ENCODE results near the gene E2F2. TPM values are rescaled to one million over a fixed set of nuclear protein-coding genes. Genes with fewer than 3 reads are reported as not detected.

E2F2 gene
- total RNA-seq, 1 experiment from 2014 or later, result 8.4 TPM

DNA sequence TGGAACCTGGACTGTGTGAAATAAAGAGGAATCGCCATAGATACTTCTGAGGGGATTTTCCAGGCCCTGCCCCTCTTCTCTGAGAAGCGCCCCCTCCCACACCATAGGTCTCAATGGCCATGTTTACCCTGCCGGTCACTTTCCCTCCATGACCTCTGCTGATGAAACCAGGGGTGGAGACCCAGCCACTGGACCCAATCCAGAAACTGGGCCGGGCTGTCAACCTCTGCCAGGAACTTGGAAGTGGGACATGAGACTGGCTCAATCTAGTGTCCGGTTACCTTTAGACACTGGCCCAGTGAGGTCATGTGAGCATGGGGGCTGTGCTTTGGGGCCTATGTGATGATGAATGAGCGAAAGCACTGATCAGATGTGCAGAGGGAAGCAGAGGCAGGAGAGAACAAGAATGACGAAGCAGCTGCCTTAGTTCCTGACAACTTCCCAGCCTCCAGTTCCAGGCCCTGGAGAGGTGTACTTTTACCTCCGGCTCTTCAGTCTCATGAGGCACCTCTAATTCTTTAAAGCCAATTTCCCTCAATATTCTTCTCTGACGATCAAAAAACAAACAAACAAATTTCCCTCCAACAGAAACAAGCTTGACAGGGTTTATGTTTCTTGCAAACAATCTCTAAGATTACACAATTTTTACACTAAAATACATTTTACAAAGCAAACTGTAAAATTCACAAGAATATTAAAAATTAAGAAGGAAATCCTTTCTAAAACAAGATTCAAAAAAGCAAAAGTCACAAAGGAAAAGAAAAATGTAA is 52.0 kb downstream of the E2F2 start:
- in situ Hi-C loops (cut with HindIII; ENCODE audit: low pct_unique_long_range_greater_than_20kb, low sequenced_read_pairs), result no loop called here
- peak; percentile 69 for DNase-seq (ENCODE audit: low read depth)

DNA sequence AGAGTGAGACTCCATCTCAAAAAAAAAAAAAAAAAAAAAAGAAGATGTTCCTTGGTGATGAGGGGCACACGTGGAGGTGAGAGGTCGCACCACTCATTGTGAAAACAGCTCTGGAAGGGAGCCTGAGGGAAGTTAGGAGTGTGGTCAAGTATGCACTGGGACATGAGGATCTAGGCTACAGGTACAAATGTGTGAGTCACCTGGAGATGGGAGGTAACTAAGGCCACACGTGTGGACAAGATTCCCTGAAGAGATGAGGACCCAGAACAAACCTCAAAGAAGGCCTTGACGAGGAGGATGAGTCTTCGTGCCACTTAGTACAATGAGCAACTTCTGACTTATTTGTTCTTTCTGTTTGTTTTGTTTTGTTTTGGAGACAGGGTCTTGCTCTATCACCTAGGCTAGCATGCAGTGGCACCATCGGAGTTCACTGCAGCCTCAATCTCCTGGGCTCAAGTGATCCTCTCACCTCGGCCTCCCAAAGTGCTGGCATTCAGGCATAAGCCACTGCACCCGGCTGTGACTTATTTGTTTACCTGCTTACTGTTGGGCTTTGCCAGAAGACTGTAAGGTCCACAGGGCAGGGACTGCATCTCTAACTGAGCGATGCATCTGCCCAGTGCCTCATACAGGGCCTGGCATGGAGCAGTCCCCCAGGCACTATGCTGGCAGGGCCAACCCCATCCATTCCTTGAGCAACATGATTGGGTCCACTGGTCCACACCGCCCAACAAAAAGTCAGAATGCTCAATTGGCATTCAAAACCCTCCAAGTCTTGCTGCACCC is 53.5 kb downstream of the E2F2 start:
- DNase-seq (ENCODE audit: low read depth), result no peak
- in situ Hi-C loops (cut with HindIII; ENCODE audit: low pct_unique_long_range_greater_than_20kb, low sequenced_read_pairs), result no loop called here

DNA sequence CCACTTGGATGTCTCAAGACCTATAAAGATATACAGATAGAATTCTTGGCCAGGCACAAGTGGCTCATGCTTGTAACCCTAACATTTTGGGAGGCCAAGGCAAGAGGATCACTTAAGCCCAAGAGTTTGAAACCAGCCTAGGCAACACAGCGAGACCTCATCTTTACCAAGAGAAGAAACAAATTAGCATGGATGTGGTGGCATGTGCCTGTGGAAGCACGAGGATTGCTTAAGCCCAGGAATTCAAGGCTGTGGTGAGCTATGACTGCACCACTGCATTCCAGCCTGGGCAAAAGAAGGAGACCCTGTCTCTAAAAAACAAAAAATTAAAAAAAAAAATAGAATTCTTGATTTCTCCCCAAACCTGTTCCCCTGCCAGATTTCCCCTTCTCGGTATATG is 55.4 kb downstream of the E2F2 start:
- DNase-seq (ENCODE audit: low read depth), result no peak
- in situ Hi-C loops (cut with HindIII; ENCODE audit: low pct_unique_long_range_greater_than_20kb, low sequenced_read_pairs), result no loop called here

DNA sequence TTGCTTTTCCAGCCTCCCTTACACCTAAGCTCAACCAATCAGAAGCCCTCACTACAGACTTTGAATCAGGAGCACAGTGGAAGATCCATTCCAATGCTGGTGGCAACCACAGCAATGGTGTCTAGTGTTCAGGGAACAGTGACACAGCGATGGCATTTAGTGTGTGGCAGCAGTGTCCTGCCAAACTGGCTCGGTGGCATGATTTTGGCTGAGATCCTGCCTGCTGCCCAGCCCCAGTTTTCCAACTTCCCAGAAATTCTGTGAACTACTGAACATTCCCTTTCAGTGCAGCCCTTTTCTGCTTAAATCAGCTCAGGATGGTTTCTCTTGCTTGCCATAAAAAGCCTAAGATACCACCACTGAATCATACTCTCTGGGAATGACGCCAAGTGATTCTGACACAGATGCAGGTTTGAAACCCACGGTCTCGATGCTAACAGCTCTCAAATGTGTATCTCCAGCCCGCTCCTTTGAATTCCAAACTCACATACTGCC is 55.9 kb downstream of the E2F2 start:
- in situ Hi-C loops (cut with HindIII; ENCODE audit: low pct_unique_long_range_greater_than_20kb, low sequenced_read_pairs), result no loop called here
- no peak for DNase-seq (ENCODE audit: low read depth)

DNA sequence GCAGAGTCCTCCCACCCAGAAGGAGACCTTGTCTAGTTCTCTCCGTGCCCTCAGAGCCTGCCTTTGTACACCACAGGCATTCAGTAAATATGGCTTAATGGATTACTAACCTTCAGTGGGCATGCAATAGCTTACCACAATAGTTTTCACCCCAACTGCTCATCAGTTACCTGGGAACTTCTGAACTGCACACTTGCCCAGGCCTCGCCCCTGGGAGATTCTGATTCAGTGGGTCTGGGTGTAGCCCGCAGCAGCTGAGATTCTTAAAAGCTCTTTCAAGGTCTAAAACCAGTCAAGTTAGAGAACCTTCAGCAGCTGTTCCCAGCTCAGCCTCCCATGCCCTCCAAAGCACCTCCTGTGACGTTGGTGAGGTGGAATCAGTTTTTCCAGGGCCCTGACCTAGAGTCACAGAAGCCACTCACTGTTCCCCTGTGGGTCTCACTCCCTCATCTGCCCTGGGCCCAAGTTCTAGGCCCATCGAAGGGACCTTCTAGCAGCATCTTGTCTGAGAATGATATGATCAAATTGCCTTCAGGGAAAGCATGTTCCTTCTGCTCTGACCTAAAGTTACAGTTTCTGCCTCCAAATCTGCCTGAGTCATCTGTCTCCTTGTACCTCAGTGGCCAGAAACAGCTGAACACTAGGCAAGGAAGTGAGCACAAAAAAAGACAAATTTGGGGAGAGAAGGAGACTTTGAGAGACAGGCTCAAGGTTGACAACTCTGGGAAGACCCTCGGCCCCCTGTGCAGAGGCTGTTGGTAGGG is 57.8 kb downstream of the E2F2 start:
- no peak for DNase-seq (ENCODE audit: low read depth)
- in situ Hi-C loops (cut with HindIII; ENCODE audit: low pct_unique_long_range_greater_than_20kb, low sequenced_read_pairs), result no loop called here

DNA sequence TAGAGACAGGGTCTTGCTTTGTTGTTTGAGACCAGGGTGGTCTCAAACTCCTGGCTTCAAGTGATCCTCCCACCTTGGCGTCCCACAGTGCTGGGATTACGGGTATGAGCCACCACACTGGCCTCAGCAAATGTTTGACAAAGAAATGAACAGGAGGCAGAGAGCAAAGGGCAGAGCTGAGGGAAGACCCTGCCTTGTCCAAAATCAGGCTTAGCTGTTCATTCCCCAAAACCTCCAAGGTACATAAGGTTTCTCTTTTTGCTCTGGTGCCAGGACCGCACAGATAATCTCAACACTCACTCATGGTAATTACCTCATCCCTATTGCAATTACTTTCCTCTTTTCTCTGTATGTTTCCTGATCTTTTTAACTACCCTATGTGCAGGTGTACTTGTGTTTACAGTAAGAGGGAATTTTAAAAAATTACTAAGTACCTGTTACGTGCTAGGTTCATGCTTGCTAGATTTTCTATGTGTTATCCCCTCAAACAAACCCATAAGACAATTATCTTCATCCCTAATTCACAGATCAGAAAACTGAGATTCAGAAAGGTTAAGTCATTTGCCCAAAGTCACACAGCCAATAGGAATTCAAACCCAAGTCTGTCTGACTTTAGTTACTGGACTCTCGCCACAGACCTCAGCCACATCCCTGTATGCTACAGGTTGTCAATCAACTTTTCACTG is 58.5 kb downstream of the E2F2 start:
- DNase-seq (ENCODE audit: low read depth), result no peak
- in situ Hi-C loops (cut with HindIII; ENCODE audit: low pct_unique_long_range_greater_than_20kb, low sequenced_read_pairs), result no loop called here

DNA sequence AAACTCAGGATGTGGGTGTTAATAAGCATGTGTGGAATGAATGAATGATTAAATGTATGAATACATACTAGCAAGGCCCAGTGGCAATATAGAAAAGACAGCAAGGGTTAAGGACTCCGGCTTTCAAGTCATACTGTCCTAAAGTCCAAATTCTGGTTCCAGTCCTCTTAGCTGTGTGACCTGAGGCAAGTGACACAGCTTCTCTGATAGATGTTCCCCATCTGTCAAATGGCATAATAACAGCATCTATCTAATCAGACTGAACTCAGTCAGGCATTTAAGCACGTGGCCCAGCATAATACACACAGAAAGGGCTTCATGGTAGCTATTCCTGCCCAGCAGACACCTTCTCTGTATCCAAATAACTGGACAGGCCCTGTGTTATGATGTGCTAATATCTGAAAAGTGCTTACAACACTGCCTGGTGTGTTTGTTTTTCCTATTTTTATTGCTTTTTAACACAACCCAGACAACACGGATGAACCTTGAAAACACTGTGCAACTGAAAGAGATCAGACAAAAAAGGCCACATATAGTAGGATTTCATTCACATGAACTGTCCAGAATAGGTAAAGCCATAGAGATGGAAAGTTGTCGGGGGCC is 59.5 kb downstream of the E2F2 start:
- in situ Hi-C loops (cut with HindIII; ENCODE audit: low pct_unique_long_range_greater_than_20kb, low sequenced_read_pairs), result no loop called here
- no peak for DNase-seq (ENCODE audit: low read depth)

DNA sequence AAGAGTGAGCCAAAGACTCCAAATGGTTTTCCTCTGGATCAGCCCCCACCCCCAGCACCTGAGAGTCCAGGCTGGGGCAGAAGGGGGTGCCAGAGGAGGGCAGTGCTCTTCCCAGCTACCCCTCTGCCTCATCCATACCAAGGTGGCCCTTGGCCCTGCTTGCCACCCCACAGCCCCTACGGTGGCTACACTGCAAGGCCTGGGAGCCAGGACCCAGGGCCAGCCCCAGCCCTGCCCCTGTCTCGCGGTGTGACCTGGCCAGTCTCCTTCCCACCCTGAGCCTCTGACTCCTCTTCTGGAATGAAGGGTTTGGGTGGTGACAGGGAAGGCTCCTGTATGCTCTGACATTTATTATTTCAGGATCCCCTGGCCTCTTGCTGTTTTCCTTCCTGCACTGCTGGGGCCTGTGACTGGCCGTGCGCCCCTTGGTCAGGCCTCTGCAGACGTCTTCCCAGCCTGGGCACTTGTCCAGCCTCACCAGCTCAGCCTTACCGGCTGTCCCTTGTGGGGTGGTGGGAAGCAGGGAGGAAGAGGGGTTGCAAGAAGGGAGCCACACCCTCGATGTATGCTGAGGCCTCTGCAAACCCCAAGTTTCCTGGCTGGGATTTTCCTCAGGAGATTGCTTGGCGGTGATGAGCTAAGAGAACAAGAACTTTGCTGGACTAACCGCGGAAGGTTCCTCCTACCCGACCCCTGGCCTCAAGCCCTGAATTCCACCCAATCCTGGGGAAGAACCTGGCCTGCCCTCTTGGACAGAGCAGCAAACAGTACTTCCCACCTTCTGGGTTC is 60.6 kb downstream of the E2F2 start:
- DNase-seq (ENCODE audit: low read depth), result no peak
- in situ Hi-C loops (cut with HindIII; ENCODE audit: low pct_unique_long_range_greater_than_20kb, low sequenced_read_pairs), result no loop called here

DNA sequence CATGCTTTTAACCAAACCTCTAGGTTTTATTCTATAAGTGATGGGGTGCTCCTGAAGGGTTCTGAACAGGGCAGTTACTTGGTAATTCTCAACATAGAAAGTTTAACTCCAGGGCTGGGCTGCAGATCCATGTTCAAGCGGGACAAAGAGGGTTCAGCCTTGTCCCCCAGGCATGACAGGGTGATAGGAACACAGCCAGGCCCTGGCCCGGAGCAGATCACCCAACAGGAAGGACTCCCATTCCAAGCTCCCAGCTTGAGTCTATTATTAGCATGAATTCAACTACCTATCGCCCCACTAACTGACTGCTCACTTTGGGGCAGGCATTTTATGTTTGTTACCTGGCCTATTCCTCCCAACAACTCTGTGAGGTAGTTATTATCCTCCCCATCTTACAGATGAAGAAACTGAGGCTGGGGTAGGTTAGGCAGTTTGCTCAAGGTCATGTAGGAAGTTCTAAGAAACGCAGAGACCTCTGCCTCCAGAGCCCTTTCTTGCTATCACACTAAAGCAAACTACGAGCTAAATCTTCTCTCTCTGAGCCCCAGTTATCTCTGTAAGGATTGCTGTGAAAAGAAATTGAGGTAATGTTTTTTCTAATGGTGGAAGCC is 61.6 kb downstream of the E2F2 start:
- in situ Hi-C loops (cut with HindIII; ENCODE audit: low pct_unique_long_range_greater_than_20kb, low sequenced_read_pairs), result no loop called here
- no peak for DNase-seq (ENCODE audit: low read depth)

DNA sequence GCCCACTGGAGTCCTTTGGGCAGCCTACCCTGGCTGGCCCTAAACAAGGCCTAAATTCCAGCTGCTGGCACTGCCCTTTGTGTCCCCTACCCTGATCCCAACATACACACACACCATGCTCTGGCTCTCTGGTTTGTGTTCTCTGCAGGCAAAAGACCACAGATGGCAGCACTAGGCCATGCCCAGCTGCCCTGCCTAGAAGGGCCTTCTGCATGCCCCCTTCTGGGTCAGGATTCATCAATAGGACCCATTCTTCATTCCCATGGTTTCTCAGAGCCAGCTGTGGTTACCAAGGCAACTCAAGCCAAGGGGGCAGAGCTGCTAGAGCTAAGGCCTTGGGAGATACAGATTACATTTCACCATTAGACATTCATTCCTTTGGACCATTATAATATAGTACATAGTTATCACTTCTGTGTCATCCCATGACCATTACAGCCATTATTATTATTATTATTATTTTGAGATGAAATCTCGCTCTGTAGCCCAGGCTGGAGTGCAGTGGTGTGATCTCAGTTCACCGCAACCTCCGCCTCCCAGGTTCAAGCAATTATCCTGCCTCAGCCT is 64.5 kb downstream of the E2F2 start:
- in situ Hi-C loops (cut with HindIII; ENCODE audit: low pct_unique_long_range_greater_than_20kb, low sequenced_read_pairs), result no loop called here
- DNase-seq (ENCODE audit: low read depth), result no peak

DNA sequence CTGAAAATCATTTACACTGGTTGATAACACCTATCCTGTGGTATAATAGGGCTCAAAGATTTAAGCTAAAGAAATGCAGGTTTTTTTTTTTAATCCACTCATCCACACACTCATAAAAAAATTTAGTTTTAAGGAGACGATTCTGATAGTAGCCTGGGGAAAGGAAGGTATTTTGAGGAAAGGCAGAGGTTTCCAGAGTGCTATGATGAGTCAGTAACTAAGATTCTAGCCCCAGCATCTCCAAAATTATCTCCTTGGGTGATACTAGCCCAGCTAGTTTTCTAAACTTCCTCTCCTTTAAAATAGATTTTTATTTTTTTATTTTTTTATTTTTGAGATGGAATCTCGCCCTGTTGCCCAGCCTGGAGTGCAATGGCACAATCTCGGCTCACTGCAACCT is 67.7 kb downstream of the E2F2 start:
- no peak for DNase-seq (ENCODE audit: low read depth)
- in situ Hi-C loops (cut with HindIII; ENCODE audit: low pct_unique_long_range_greater_than_20kb, low sequenced_read_pairs), result no loop called here

DNA sequence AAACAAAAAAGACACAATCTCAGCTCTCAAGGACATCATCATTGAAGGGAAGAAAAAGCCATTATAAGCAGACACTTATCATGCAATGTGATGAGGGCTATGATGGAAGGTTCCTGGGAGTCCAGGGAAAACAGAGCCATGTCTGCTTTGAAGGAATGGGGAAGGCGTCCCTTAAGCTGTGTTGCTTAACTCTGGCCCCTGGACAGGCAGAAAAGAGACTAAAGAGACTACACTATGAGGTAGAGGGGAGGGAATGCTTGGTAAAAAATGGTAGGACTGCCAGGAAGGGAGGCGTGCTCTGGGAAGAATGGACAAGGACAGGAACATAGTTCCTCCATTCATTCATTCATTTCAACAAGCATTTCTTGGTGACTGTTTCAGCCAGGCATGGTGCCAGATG is 68.3 kb downstream of the E2F2 start:
- no peak for DNase-seq (ENCODE audit: low read depth)
- in situ Hi-C loops (cut with HindIII; ENCODE audit: low pct_unique_long_range_greater_than_20kb, low sequenced_read_pairs), result no loop called here

DNA sequence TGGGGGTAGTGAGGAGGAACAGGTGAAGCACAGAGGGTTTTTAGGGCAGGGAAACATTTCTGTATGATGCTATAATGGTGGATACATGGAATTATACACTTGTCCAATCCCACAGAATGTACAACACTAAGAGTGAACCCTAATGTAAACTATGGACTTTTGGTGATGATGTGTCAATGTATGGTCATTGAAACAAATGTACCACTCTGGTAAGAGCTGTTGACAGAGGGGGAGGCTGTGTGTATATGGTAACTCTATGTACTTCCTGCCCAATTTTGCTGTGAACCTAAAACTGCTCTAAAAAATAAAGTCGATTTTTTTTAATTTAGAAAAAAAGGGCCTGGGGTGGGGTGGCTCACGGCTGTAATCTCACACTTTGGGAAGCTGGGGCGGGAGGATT is 70.0 kb downstream of the E2F2 start:
- in situ Hi-C loops (cut with HindIII; ENCODE audit: low pct_unique_long_range_greater_than_20kb, low sequenced_read_pairs), result no loop called here

DNA sequence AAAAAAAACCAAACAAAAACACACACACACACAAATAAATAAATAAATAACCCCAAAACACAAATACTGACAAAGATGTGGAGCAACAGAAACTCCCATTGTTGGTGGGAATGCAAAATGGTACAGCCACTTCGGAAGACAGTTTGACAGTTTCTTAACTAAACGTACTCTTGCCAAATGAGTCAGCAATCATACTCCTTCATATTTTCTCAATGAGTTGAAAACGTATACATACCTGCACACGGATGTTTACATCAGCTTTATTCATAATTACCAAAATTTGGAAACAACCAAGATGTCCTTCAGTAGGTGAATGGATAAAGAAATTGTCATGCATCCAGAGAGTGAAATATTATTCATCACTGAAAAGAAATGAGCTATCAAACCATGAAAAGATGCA is 70.5 kb downstream of the E2F2 start:
- no peak for DNase-seq (ENCODE audit: low read depth)
- in situ Hi-C loops (cut with HindIII; ENCODE audit: low pct_unique_long_range_greater_than_20kb, low sequenced_read_pairs), result no loop called here

More for the DNA sequence above, 70.0 kb downstream of the E2F2 start:
- DNase-seq (ENCODE audit: low read depth), result no peak

DNA sequence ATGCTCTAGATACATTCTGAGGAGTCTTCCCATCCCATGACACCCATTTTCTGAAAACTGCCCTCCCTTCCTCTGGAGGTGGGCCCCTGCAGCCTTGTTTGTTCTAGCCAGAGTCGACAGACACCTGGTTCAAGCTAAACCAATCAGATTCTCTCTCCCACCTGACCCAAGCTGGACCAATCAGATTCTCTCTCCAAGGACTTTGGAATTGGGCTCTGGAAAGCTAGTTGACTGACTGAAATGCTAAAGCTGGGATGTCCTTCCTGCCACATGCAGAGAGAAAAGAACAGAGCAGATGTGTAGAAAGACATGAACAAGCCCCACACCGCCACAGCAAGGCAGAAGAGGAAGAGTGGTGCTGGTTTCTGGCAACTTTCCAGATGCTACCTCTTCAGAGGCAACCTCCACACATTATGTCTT is 71.7 kb downstream of the E2F2 start:
- in situ Hi-C loops (cut with HindIII; ENCODE audit: low pct_unique_long_range_greater_than_20kb, low sequenced_read_pairs), result no loop called here
- DNase-seq (ENCODE audit: low read depth), result no peak

Measured in Caki2 (cell line).